A549 (cell line): ENCODE results near the gene ZRANB3. TPM values are rescaled to one million over a fixed set of nuclear protein-coding genes. Genes with fewer than 3 reads are reported as not detected.

Experiments used
- ATAC-seq, 2 experiments: fragments of 200-7000 bp in 1 of 2; fragments of >200 bp in 1 of 2; cut with Nextera tagmentation in 1 of 2; cut with Tn5 transposase in 1 of 2; 3 replicates each; pipeline versions ENCODE4 v1.8.0 to v1.9.1; 2018 to 2020; ENCODE audit warnings: mild to moderate bottlenecking in 1 of 2, moderate library complexity in 1 of 2
- CTCF ChIA-PET: fragments of 300-600 bp; sonication (Branson Sonifier 250); formaldehyde crosslinking; extraction: SDS; loops from one replicate; lab custom pipeline; 2021; ENCODE audit warnings: antibody characterized with exemption, inconsistent platforms; lab: Yijun Ruan, JAX
- POLR2A ChIA-PET: fragments of 350-600 bp; formaldehyde crosslinking; extraction: SDS; loops from one replicate; lab custom pipeline; 2021; ENCODE audit warnings: antibody characterized with exemption, inconsistent platforms; lab: Yijun Ruan, JAX
- DNase-seq, 2 experiments: peaks; one replicate each; pipeline versions ENCODE4 v3.0.0 to v3.0.0-alpha.2; 2011 to 2016; ENCODE audit warnings: low read depth in 1 of 2, low spot score in 1 of 2
- FAIRE-seq: peaks from 2 replicates; lab custom pipeline; 2011; peaks lifted over from hg19 to GRCh38; lab: Jason Lieb, UNC
- H3K27ac ChIP-seq, 2 experiments: fragments of >200 bp; sonication (Bioruptor Twin); formaldehyde crosslinking; 3 replicates each; pipeline ENCODE4 v1.5.1; 2016 to 2017
- H3K4me1 ChIP-seq: fragments of >200 bp; sonication (Bioruptor Twin); formaldehyde crosslinking; 3 replicates; pipeline ENCODE4 v1.6.1; 2016
- H3K4me2 ChIP-seq: fragments of >200 bp; sonication (Bioruptor Twin); formaldehyde crosslinking; 3 replicates; pipeline ENCODE4 v1.6.1; 2016
- H3K4me3 ChIP-seq: fragments of >200 bp; sonication (Bioruptor Twin); formaldehyde crosslinking; 3 replicates; pipeline ENCODE4 v1.5.1; 2016
- H3K9me3 ChIP-seq: fragments of >200 bp; sonication (Bioruptor Twin); formaldehyde crosslinking; 3 replicates; pipeline ENCODE4 v1.6.1; 2016
- BHLHE40 ChIP-seq: IDR thresholded peaks from 2 replicates; pipeline ENCODE4 v1.6.1; 2012; ENCODE audit warnings: low read depth, low read length, inconsistent platforms
- CHD2 ChIP-seq: fragments of 150-350 bp; IDR thresholded peaks from 2 replicates; pipeline ENCODE4 v1.6.1; 2014; ENCODE audit warnings: low read length; ENCODE audit not compliant: partially characterized antibody
- ESRRA ChIP-seq: fragments of 150-350 bp; IDR thresholded peaks from 2 replicates; pipeline ENCODE4 v1.6.1; 2014; ENCODE audit warnings: mild to moderate bottlenecking, low read length, borderline replicate concordance
- FOXS1 ChIP-seq: fragments of 250-450 bp; sonication (Bioruptor Pico); IDR thresholded peaks from 2 replicates; pipeline ENCODE4 v1.5.0; 2020; ENCODE audit warnings: mild to moderate bottlenecking, moderate library complexity
- GATA3 ChIP-seq: IDR thresholded peaks from 2 replicates; pipeline ENCODE4 v1.6.1; 2012; ENCODE audit warnings: borderline replicate concordance
- HDAC2 ChIP-seq: fragments of 200-600 bp; sonication (generic); IDR thresholded peaks from 2 replicates; pipeline ENCODE4 v1.6.1; 2016
- HEYL ChIP-seq: fragments of 250-450 bp; sonication (Bioruptor Pico); IDR thresholded peaks from 2 replicates; pipeline ENCODE4 v1.8.0; 2021; ENCODE audit warnings: mild to moderate bottlenecking, moderate library complexity
- KDM5A ChIP-seq: fragments of 200-600 bp; sonication (generic); IDR thresholded peaks from 2 replicates; pipeline ENCODE4 v1.6.1; 2016; ENCODE audit warnings: antibody characterized with exemption, mild to moderate bottlenecking
- NR3C1 ChIP-seq: fragments of >200 bp; sonication (Bioruptor Twin); formaldehyde crosslinking; IDR thresholded peaks from 3 replicates; pipeline ENCODE4 v1.6.1; 2017
- POLR2AphosphoS2 ChIP-seq: conservative IDR thresholded peaks from 2 replicates; pipeline ENCODE4 v1.6.1; 2012; ENCODE audit warnings: low read length, improper control_type of control experiment, inconsistent platforms
- RAD21 ChIP-seq, 2 experiments: fragments of >200 bp in 1 of 2; sonication (Bioruptor Twin) in 1 of 2; formaldehyde crosslinking in 1 of 2; IDR thresholded peaks in 1 of 2; conservative IDR thresholded peaks in 1 of 2; 2 replicates in 1 of 2; 3 replicates in 1 of 2; pipeline ENCODE4 v1.6.1; 2012 to 2018; ENCODE audit warnings: inconsistent platforms in 1 of 2
- RCOR1 ChIP-seq: fragments of 150-350 bp; IDR thresholded peaks from 2 replicates; pipeline ENCODE4 v1.6.1; 2014; ENCODE audit warnings: antibody characterized with exemption, low read length, low read depth
- RFX5 ChIP-seq: fragments of 450-650 bp; IDR thresholded peaks from 2 replicates; pipeline ENCODE4 v1.7.1; 2014; ENCODE audit warnings: antibody characterized with exemption, mild to moderate bottlenecking, moderate library complexity
- RNF2 ChIP-seq: fragments of 200-600 bp; sonication (generic); IDR thresholded peaks from 2 replicates; pipeline ENCODE4 v1.6.1; 2016; ENCODE audit warnings: low read depth, mild to moderate bottlenecking, antibody characterized with exemption, moderate library complexity, borderline replicate concordance
- SMC3 ChIP-seq: fragments of >200 bp; sonication (Bioruptor Twin); formaldehyde crosslinking; IDR thresholded peaks from 3 replicates; pipeline ENCODE4 v1.6.1; 2018; ENCODE audit warnings: inconsistent platforms
- TFCP2L1 ChIP-seq: fragments of 250-450 bp; sonication (Bioruptor Pico); IDR thresholded peaks from 2 replicates; pipeline ENCODE4 v1.5.0; 2021; ENCODE audit warnings: mild to moderate bottlenecking
- ZSCAN20 ChIP-seq: fragments of 250-450 bp; sonication (Bioruptor Pico); IDR thresholded peaks from 2 replicates; pipeline ENCODE4 v1.8.0; 2022; ENCODE audit warnings: mild to moderate bottlenecking, moderate library complexity
- WGBS: methylation state at CpG from one replicate; pipeline ENCODE4 v1.1.6; 2017; ENCODE audit errors: missing lambda C conversion rate; 5-methylcytosine and 5-hydroxymethylcytosine counted together
- polyA plus RNA-seq, 4 experiments: library from polyadenylated mRNA; depleted of rRNA in 3 of 4; stranded (reverse); fragments of >200 nt; fragmentation: RNase III in 1 of 4; extraction: RNeasy Plus Mini Kit Qiagen cat#74134 plus additional on column Dnase treatment in 1 of 4; gene quantifications; 2 replicates in 3 of 4; 3 replicates in 1 of 4; pipeline ENCODE4 v1.2.3, GENCODE V29; 2011 to 2017
- TF ChIP-seq, protein P1 (sequence below): fragments of >200 bp; sonication (Bioruptor Twin); formaldehyde crosslinking; IDR thresholded peaks from 2 replicates; pipeline ENCODE4 v1.6.1; 2016
- TF ChIP-seq, protein P2 (sequence below): IDR thresholded peaks from 2 replicates; pipeline ENCODE4 v1.6.1; 2012
- TF ChIP-seq, protein P3 (sequence below): fragments of 200-600 bp; sonication (generic); IDR thresholded peaks from 2 replicates; pipeline ENCODE4 v1.6.1; 2016; ENCODE audit warnings: antibody characterized with exemption, mild to moderate bottlenecking, moderate library complexity
- TF ChIP-seq, protein P4 (sequence below): IDR thresholded peaks from 2 replicates; pipeline ENCODE4 v1.6.1; 2012; ENCODE audit warnings: low read depth, borderline replicate concordance

Gene ZRANB3
- polyA plus RNA-seq, 2 of the 4 experiments (the other 2 are of a cell fraction) = 6.2 to 12.4 TPM

DNA sequence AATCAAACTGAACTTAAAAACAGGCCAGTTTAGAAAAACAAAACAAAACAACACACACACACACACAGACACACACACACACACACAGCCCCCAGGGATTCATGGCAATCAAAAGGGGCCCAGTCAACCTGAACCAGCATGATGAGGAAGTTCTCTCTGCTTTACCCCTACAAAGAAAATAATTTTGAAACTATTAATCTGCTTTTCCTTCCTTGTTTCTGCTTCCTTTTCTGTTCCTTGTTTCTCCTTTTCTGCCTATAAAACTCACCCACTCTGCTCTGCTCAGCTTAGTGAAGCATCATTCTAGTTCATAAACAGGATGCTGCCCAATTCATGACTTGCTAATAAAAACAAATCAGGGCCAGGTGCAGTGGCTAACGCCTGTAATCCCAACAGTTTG lies 275.8 kb downstream of the ZRANB3 start:
- no peak for DNase-seq
- WGBS = 76% methylated on average over 1 of the region's 1 CpG
- no peaks in the 10 kb centered on the region for H3K4me1 ChIP-seq
- CTCF ChIA-PET = interaction anchor here (0.6 kb wide), 1 partner anchor 1990 kb away, joined by 3 read pairs; no protein-coding TSS in a partner anchor
- H3K27ac ChIP-seq = no peak overlapping the region
- no peak for ATAC-seq
- TF ChIP-seq RFX5 (no peak), TFCP2L1 (no peak), HEYL (no peak), RCOR1 (no peak), CHD2 (no peak), RNF2 (no peak), RAD21 (conservative IDR thresholded peaks at IDR 0.05 in 1 of 2, IDR thresholded peaks at IDR 0.05 in 1 of 2) (no peak), NR3C1 (no peak), HDAC2 (no peak), BHLHE40 (no peak), GATA3 (no peak), FOXS1 (CRISPR knock-in tag) (no peak), KDM5A (no peak), POLR2AphosphoS2 (no peak), SMC3 (no peak), ZSCAN20 (CRISPR knock-in tag) (no peak)
- TF ChIP-seq, protein P1, sequence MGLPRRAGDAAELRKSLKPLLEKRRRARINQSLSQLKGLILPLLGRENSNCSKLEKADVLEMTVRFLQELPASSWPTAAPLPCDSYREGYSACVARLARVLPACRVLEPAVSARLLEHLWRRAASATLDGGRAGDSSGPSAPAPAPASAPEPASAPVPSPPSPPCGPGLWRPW = no peak
- TF ChIP-seq, protein P2, sequence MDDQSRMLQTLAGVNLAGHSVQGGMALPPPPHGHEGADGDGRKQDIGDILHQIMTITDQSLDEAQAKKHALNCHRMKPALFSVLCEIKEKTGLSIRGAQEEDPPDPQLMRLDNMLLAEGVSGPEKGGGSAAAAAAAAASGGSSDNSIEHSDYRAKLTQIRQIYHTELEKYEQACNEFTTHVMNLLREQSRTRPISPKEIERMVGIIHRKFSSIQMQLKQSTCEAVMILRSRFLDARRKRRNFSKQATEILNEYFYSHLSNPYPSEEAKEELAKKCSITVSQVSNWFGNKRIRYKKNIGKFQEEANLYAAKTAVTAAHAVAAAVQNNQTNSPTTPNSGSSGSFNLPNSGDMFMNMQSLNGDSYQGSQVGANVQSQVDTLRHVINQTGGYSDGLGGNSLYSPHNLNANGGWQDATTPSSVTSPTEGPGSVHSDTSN = no peak
- TF ChIP-seq, protein P3, sequence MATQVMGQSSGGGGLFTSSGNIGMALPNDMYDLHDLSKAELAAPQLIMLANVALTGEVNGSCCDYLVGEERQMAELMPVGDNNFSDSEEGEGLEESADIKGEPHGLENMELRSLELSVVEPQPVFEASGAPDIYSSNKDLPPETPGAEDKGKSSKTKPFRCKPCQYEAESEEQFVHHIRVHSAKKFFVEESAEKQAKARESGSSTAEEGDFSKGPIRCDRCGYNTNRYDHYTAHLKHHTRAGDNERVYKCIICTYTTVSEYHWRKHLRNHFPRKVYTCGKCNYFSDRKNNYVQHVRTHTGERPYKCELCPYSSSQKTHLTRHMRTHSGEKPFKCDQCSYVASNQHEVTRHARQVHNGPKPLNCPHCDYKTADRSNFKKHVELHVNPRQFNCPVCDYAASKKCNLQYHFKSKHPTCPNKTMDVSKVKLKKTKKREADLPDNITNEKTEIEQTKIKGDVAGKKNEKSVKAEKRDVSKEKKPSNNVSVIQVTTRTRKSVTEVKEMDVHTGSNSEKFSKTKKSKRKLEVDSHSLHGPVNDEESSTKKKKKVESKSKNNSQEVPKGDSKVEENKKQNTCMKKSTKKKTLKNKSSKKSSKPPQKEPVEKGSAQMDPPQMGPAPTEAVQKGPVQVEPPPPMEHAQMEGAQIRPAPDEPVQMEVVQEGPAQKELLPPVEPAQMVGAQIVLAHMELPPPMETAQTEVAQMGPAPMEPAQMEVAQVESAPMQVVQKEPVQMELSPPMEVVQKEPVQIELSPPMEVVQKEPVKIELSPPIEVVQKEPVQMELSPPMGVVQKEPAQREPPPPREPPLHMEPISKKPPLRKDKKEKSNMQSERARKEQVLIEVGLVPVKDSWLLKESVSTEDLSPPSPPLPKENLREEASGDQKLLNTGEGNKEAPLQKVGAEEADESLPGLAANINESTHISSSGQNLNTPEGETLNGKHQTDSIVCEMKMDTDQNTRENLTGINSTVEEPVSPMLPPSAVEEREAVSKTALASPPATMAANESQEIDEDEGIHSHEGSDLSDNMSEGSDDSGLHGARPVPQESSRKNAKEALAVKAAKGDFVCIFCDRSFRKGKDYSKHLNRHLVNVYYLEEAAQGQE = no peak
- TF ChIP-seq, protein P4, sequence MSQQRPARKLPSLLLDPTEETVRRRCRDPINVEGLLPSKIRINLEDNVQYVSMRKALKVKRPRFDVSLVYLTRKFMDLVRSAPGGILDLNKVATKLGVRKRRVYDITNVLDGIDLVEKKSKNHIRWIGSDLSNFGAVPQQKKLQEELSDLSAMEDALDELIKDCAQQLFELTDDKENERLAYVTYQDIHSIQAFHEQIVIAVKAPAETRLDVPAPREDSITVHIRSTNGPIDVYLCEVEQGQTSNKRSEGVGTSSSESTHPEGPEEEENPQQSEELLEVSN = no peak
- TF ChIP-seq, all 56 proteins: peak for 0
- Histone ChIP-seq H3K4me3 (no peak overlapping the region), H3K9me3 (no peaks in the 10 kb centered on the region), H3K4me2 (no peak overlapping the region)
- POLR2A ChIA-PET = no interaction called here
- FAIRE-seq = no peak

DNA sequence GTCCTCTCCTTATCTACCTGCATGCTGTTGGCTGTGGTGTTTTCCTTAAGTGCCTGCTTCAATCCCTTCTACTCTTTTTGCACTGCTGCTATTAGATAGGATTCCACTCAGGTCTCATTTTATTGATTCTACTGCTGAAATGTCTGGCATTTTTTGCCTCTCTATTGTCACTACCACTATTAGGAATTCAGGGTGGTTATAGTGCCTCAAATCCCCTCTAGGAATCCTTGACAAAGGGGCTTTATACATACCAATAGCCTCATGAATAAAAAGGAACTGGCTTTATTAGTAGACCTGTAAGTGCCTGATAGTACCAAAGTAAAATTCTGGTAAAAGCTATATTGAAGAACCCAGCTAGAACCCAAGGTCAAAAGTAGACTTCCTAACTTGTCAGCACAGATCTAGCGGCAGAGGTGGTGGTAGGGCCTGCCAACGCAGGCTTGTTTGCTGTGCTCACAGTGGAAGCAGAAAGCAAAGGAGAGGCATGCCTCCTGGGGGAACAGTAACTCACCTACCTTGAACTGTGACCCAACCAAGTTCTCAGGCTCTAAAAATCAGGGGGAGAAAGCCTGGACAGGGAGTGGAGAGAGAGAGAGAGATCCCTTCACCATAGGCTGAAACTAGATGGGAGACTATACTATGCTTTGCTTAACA lies 278.1 kb downstream of the ZRANB3 start:
- no peak for TF ChIP-seq ESRRA
- no peak for TF ChIP-seq HDAC2
- DNase-seq = no peak
- Histone ChIP-seq H3K27ac (no peak overlapping the region), H3K4me2 (no peak overlapping the region), H3K9me3 (no peaks in the 10 kb centered on the region), H3K4me3 (no peak overlapping the region), H3K4me1 (no peaks in the 10 kb centered on the region)
- POLR2A ChIA-PET = no interaction called here
- CTCF ChIA-PET = no interaction called here
- 97% methylated on average over 2 of the region's 2 CpGs for WGBS
- ATAC-seq = no peak
- no peak for FAIRE-seq
